Kidney tubule cell (primary cell): ENCODE data around the gene HPCAL1.

Experiments used
- DNase-seq: peaks from one replicate; pipeline ENCODE4 v3.0.0-alpha.2; 2018; ENCODE audit warnings: low spot score

The HPCAL1 gene

GRCh38 chr2:10337449-10338269, 35.0 kb downstream of the HPCAL1 start:
- no peak for DNase-seq

GRCh38 chr2:10338270-10339188, 35.8 kb downstream of the HPCAL1 start:
- no peak for DNase-seq

GRCh38 chr2:10339647-10340592, 37.2 kb downstream of the HPCAL1 start:
- no peak for DNase-seq

GRCh38 chr2:10340593-10340975, 37.9 kb downstream of the HPCAL1 start:
- no peak for DNase-seq

GRCh38 chr2:10341193-10341592, 38.5 kb downstream of the HPCAL1 start:
- no peak for DNase-seq

GRCh38 chr2:10342245-10342951, 39.7 kb downstream of the HPCAL1 start:
- no peak for DNase-seq

- DNase-seq: no peak
Observed at GRCh38 chr2:10343191-10343590, 40.5 kb downstream of the HPCAL1 start.

- no peak for DNase-seq
Observed at GRCh38 chr2:10343658-10344057, 41.0 kb downstream of the HPCAL1 start.

GRCh38 chr2:10344105-10345066, 41.7 kb downstream of the HPCAL1 start:
- no peak for DNase-seq

- DNase-seq: no peak
Observed at GRCh38 chr2:10345126-10345525, 42.4 kb downstream of the HPCAL1 start.

GRCh38 chr2:10345813-10346212, 43.1 kb downstream of the HPCAL1 start:
- no peak for DNase-seq

GRCh38 chr2:10346929-10347561, 44.3 kb downstream of the HPCAL1 start:
- peak; percentile 78 for DNase-seq

GRCh38 chr2:10347562-10347948, 44.9 kb downstream of the HPCAL1 start:
- peak; percentile 75 for DNase-seq

- DNase-seq: no peak
Observed at GRCh38 chr2:10348891-10349290, 46.2 kb downstream of the HPCAL1 start.

GRCh38 chr2:10350761-10351160, 48.1 kb downstream of the HPCAL1 start:
- DNase-seq: no peak

- DNase-seq: no peak
Observed at GRCh38 chr2:10352361-10352760, 49.7 kb downstream of the HPCAL1 start.

- DNase-seq: no peak
Observed at GRCh38 chr2:10352972-10353371, 50.3 kb downstream of the HPCAL1 start.

GRCh38 chr2:10353931-10354330, 51.2 kb downstream of the HPCAL1 start:
- DNase-seq: no peak

- DNase-seq: peak; percentile 20
Observed at GRCh38 chr2:10354399-10354798, 51.7 kb downstream of the HPCAL1 start.
